GM15510 (cell line): Measurements from ENCODE around the gene RDX.

Experiments
- POLR2A ChIP-seq: IDR thresholded peaks from 3 replicates; pipeline ENCODE4 v1.6.1; 2011; ENCODE audit warnings: borderline replicate concordance; ENCODE audit not compliant: insufficient read length; ENCODE audit errors: extremely low read depth

The RDX gene

GRCh38 chr11:110312670-110313069 lies 16.3 kb upstream of the RDX start:
- no peak for TF ChIP-seq POLR2A

- no peak for TF ChIP-seq POLR2A
Measured at GRCh38 chr11:110311783-110312579, 15.6 kb upstream of the RDX start.

GRCh38 chr11:110308071-110308470 lies 11.7 kb upstream of the RDX start:
- no peak for TF ChIP-seq POLR2A

GRCh38 chr11:110305169-110306018 lies 9.0 kb upstream of the RDX start:
- TF ChIP-seq POLR2A: no peak

GRCh38 chr11:110303414-110303826 lies 7.0 kb upstream of the RDX start:
- TF ChIP-seq POLR2A: no peak

GRCh38 chr11:110301577-110301976 lies 5.2 kb upstream of the RDX start:
- TF ChIP-seq POLR2A: no peak

GRCh38 chr11:110301032-110301431 lies 4.6 kb upstream of the RDX start:
- TF ChIP-seq POLR2A: no peak

GRCh38 chr11:110299006-110299785 lies 2.8 kb upstream of the RDX start:
- no peak for TF ChIP-seq POLR2A

- TF ChIP-seq POLR2A: no peak
Measured at GRCh38 chr11:110298301-110298765, 1.9 kb upstream of the RDX start.

GRCh38 chr11:110297726-110298300 lies 1.4 kb upstream of the RDX start:
- no peak for TF ChIP-seq POLR2A

GRCh38 chr11:110297076-110297725 lies 787 bp upstream of the RDX start:
- TF ChIP-seq POLR2A: no peak

- TF ChIP-seq POLR2A: no peak
Measured at GRCh38 chr11:110295531-110296225, 736 bp downstream of the RDX start.

- no peak for TF ChIP-seq POLR2A
Measured at GRCh38 chr11:110295086-110295485, 1.3 kb downstream of the RDX start.
